Muscle of arm (tissue), 14 donors: ENCODE data around the gene ZNFX1. TPM values are rescaled to one million over a fixed set of nuclear protein-coding genes. Genes with fewer than 3 reads are reported as not detected.
"Not testable (repeated sequence)": the region's sequence is repeated elsewhere in the genome, so short reads cannot be mapped to it uniquely, and the experiment has no call there.

ENCODE experiments used
- DNase-seq: peaks from one replicate; pipeline ENCODE4 v3.0.0-alpha.2; 2013
- long read RNA-seq, 11 donors: transcript quantifications; one replicate each; lab custom pipeline, GENCODE V29; 2026
- polyA plus RNA-seq, 12 donors: library from polyadenylated mRNA; unstranded; fragments of 120-200 nt; gene quantifications; one replicate each; pipeline ENCODE4 v1.2.1, GENCODE V29; 2013; ENCODE audit not compliant: insufficient read length in 12 of 12

ZNFX1 gene
- polyA plus RNA-seq: 10 to 100 TPM in 6 of 12 donors, 1 to 10 TPM in 5, not detected in 1; 6.9 to 17.0 (median 10.3) TPM
- long read RNA-seq, donor 1, partial matches to known transcripts: 95 of 95 reads
- long read RNA-seq, donor 1, other reads (novel, unspliced or antisense): 0 of 95 reads
- long read RNA-seq, donor 2, partial matches to known transcripts: 929 of 1,612 reads
- long read RNA-seq, donor 2, other reads (novel, unspliced or antisense): 683 of 1,612 reads
- long read RNA-seq, donor 3, partial matches to known transcripts: 126 of 493 reads
- long read RNA-seq, donor 3, other reads (novel, unspliced or antisense): 367 of 493 reads
- long read RNA-seq, donor 4: 0 reads
- long read RNA-seq, donor 5, partial matches to known transcripts: 716 of 1,709 reads
- long read RNA-seq, donor 5, other reads (novel, unspliced or antisense): 993 of 1,709 reads
- long read RNA-seq, donor 6, partial matches to known transcripts: 136 of 652 reads
- long read RNA-seq, donor 6, other reads (novel, unspliced or antisense): 516 of 652 reads
- long read RNA-seq, donor 7, partial matches to known transcripts: 120 of 508 reads
- long read RNA-seq, donor 7, other reads (novel, unspliced or antisense): 388 of 508 reads
- long read RNA-seq, donor 8, partial matches to known transcripts: 520 of 1,042 reads
- long read RNA-seq, donor 8, other reads (novel, unspliced or antisense): 522 of 1,042 reads
- long read RNA-seq, donor 9, partial matches to known transcripts: 483 of 913 reads
- long read RNA-seq, donor 9, other reads (novel, unspliced or antisense): 430 of 913 reads
- long read RNA-seq, donor 10, partial matches to known transcripts: 150 of 714 reads
- long read RNA-seq, donor 10, other reads (novel, unspliced or antisense): 564 of 714 reads
- long read RNA-seq, donor 11, partial matches to known transcripts: 429 of 1,167 reads
- long read RNA-seq, donor 11, other reads (novel, unspliced or antisense): 738 of 1,167 reads

DNA sequence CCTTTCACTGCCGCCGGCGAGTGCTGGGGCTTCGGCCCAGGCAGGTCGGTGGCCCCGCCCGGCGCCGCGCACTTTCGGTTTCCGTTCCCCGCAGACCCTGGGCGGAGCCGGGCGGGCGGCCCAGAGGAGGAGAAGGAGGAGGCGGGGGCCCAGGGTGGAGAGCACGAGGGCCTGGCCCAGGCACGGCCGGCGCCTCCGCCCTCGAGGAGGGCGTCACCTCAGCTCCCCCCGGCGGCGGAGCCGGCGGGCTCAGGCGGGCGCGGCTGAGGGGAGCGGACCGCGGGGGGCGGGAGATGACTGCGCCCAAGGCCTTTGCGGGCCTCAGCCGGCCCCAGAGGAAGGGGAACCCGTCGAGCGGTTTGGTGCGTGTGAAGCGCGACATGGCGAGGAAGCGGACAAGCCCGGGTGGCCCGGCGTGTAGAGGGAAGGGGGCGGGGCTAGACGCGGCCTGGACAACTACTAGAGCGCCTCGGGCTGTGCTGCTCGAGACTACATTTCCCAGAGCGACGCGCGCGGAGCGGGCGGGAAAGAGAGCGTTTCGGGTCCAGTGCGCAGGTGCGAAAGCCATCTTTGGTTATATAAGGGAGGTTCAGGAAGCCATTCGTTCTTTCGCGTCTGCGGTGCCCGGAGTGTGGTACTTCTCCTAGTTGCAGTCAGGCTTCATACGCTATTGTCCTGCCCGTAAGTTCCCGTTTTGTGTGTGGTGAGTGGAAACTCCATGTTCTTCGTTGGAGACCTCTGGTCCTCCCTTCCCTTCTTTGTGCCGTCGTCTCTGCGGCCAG lies at the start of gene ZNFX1:
Gene ZNFX1 (minus strand): TSS at position 22 of the 782 bp plus-strand sequence. CDS start 2,218 bp downstream, outside the sequence.
- DNase-seq: peak; percentile 99

DNA sequence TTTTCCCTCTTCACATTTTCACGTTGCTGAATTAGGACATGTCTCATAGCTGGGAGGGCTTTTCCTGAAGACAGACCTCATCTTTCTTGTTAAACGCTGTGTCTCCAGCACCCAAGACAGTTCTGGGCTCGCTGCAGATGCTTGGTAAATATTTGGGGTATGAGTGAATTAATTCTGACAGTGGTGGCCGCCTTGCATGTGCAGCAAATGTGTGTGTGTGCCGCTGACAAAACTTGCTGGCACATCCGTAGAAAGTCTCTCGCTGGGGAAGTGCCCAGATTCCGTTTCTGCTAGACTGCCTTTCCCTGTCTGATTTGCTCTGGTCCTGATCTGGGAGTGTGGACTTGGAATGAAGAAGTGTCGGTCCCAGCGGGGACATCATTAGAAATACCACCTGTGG lies 48.2 kb upstream of the ZNFX1 start:
- no peak for DNase-seq

DNA sequence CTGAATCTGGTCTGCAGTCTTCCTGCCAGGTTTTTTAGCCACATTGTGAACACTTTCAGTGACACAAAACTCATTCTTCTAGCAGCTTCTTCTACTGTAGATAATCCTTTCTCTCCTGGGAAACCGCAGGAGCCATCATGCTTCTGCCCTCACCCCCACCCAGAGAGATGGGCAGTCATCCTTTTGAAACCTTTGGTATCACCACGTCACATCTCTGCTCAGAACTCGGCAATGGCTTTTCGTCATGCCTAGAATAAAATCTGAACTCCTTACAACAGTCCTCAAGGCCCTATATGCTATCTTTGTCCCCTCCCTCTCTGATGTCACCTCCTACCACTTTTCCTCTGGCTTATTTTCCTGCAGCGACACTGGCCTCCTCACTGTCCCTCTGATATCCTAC lies 46.4 kb upstream of the ZNFX1 start:
- no peak for DNase-seq

DNA sequence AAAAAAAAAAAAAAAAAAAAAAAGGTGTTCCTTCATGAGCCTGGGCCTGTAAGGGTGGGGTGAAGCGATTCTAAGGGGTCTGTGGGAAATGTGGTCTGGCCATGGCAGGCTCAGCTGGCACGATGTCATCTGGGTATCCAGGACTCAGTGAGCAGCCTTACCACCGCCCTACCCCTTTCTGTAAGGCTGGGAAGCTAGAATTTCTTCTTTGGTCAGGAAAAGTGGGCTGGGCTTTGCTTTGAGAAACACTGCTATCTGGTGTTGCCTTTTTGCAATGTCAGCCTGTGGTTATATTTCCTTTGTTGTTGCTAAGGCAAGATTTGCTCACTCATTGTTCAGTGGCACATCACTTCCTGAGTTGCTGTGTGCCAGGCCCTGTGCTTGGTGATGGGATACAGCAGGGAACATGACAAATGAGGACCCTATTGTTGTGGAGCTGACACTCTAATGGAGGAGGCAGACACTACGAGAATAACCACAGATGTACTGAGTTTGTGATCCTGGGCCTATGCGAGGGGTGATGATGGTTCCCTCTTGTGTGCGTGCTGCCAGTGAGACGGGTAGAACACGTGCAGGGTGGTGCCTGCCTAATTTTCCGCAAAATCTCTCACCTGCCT lies 45.9 kb upstream of the ZNFX1 start:
- DNase-seq: no peak

DNA sequence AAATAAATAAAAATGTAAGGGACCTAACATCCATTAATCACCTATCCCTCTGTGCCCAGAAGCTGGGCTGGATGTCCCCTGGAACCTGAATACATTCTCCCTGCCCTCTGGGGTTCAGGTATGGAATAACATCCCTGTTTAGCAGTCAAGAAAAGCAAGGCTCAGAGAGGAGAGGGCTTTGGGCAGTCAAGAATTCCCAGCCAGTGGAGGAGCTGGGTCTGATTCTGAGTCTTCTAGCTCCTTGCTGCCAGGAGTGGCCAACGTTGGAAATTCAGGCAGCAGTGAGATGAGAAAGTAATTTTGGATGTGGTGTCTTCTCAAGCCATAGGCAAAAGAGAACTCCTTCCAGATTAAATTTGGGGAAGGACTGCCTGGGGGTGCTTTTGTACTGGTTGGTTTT lies 42.6 kb upstream of the ZNFX1 start:
- no peak for DNase-seq

DNA sequence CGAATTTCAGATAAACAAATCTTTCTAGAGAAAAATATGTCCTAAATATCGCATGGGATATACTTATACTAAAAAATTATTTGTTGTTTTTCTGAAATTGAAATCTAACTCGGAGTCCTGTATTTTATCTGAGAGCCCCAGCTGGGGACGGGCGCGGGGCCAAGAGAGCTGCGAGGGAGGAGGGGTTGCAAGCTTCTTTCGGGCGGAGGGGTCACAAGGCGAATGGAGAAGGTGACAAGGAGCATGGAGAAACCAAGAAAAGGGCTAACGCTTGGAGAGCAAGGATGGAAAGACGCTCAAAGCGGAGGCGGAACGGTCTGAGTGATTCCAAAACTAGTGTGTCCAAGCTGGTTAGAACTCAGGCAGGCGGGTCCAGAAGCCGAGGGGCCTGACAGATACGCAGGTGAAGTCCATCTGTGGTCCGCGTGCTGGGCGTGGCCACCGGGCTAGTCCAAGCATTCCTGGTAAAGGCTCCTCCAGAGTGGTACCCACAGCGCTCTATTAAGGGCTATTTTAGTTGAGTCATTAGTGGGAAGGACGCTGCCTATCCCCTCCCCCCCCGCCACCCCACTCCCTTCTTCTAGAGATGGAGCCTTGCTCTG lies 41.5 kb upstream of the ZNFX1 start:
- no peak for DNase-seq

DNA sequence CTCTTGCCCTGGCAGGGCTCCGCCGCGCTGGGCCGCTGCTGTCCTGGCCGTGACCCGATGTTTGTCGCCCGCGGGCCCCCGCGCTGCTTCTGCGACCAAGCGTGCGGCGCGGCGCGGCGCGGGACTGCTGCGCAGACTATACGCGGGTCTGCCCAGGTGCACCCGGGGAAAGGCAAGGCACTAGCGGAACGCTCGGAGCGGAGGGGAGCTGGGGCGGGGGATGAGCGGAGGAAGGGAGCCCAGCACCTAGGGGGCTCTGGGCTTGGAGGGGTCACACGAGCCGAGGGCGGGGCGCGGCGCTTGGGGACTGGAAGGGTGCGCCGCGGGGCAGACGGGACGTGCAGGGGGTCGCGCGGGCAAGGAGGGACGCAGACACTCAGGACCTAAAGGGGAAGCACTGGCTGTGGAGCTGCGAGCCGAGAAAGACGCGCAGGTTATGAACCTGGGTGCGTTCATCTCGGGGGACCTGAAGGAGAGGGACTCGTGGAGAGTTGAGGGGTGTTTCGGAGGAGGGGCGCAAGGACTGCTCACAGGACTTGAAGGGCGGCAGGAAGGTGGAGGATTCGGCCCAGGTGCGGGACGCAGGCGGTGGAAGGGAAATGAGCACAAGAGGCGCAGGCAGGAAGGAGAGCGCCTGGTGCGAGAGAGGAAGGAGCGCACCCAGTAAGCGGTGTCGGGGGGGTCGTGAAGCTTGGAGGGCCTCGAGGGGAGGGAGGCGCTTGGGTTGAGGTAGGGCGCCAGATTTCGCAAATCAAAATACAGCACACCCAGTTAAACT lies 40.8 kb upstream of the ZNFX1 start:
- DNase-seq: no peak

DNA sequence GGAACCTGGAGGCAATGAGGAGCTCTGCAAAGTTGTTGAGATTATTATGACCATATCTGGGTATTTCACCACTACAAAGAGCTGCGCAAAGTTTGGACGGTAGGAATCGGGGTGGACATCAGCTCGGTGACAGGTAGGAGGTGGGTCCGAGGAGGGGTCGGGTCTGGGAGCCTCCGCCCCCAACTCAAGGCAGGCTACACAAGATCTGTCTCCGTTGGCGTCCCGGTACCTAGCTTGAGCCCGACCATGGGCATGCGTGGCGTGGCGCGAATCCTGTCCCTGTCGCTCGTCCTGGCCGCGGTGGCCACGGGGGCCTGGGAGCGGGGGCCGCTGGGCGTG lies 40.2 kb upstream of the ZNFX1 start:
- DNase-seq: no peak

DNA sequence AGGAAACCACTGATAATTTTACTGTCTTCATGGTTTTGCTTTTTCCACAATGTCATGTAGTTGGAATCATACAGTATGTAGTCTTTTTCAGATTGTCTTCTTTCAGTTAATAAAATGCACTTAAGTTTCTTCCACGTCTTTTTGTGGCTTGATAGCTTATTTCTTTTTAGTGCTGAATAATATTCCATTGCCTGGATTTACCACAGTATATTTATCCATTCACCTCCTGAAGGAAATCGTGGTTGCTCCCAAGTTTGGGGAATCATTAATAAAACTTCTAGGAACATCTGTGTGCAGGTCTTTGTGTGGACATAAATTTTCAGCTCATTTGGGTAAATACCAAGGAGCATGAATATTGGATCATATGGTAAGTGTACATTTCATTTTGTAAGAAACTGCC lies 38.8 kb upstream of the ZNFX1 start:
- no peak for DNase-seq

DNA sequence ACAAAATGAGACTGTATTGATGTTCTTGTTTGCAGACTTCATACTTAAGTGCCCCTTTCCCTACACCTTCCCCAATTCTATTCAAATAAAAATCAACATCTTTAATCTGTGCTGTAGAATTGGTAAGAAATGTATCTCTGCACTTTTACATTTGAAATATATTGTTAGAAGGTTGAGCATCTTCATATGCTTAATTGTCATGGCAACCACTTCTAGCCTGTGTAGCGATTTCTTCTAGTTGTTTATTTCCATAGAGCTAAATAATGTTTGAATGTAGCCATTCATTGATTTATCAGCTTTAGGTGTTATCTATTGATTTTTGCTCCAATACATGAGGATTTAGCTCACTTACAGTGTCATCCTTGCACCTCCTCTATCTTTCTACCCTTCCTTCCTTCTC lies 37.7 kb upstream of the ZNFX1 start:
- DNase-seq: no peak

DNA sequence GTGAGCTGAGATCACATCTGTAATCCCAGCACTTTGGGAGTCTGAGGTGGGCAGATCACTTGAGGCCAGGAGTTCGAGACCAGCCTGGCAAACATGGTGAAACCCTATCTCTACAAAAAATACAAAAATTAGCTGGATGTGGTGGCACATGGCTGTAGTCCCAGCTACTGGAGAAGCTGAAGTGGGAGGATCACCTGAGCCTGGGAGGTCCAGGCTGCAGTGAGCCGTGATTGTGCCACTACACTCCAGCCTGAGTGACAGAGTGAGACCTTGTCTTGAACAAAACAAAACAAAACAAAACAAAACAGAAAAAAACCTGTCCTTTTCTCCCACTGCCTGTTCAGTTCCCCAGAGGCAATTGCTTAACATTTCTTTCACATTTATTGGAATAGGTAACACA lies 36.2 kb upstream of the ZNFX1 start:
- not testable (repeated sequence) for DNase-seq

DNA sequence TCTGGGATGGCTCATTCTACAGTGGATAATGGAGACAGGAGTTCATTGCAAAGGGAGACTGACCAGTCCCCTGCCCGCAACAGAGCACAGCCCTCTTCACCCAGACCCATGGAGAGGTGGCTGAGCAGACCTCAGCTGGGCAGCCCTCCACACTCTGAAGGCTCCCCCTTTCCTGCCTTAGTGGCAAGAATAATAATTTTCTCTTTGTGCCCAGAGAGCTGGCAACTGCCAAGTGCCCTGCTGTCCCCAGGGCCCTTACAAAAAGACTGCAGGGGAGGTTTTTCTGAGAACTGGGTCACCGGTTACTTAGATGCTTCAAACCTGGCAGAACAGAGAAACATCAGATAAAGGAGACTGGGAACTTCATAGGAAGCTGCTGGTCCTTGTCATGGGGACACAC lies 35.4 kb upstream of the ZNFX1 start:
- no peak for DNase-seq

DNA sequence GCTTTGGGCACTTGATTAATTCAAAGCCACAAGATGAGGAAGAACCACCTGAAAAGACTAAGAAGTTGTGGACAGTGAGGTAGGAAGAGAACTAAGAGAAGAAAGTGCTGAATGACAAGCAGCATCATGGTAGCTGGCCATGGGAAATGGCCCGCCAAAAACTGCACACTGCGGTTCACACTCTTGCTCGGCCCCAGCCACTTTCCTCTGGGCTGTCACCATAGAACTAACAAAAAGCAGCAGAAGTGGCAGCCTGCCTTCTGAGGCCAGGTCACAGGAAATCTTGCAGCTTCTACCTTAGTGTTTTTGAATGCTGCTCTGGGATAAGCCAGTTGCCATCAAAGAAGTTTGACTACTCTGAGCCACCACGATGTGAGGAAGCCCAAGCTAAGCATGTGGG lies 34.8 kb upstream of the ZNFX1 start:
- no peak for DNase-seq

DNA sequence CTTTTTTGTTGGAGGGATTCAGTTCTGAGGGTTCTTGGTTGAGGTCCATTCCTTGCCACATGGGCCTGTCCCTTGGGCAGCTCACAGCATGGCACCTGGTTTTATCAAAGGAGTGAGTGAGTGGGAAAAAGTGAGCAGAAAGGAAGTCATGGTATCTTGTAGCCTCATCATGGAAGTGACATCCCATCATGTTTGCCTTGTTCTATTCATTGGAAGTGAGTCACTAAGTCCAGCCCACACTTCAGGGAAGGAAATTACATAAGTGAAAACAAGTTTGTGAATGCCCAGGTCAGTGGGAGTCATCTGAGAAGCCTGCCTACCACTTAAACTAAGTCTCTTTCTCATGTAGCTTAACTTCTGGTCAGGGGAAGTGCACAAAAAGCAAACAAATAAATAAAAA lies 32.8 kb upstream of the ZNFX1 start:
- no peak for DNase-seq

DNA sequence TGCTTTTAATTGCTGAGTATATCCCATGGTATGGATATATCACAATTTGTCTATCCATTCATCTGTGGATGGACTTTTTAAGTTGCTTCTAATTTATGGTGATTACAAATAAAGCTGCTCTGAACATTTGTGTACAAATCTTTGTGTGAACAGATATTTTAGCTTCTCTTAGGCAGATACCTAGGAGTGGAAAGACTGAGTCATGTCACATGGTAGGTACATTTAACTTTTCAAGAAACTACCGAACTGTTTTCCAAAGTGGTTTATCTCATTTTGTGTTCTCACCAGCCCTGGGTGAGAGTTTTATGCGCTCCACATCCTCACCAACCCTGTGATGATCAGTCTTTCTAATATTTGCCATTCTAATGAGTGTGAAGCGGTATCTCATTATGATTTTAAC lies 31.0 kb upstream of the ZNFX1 start:
- DNase-seq: no peak

DNA sequence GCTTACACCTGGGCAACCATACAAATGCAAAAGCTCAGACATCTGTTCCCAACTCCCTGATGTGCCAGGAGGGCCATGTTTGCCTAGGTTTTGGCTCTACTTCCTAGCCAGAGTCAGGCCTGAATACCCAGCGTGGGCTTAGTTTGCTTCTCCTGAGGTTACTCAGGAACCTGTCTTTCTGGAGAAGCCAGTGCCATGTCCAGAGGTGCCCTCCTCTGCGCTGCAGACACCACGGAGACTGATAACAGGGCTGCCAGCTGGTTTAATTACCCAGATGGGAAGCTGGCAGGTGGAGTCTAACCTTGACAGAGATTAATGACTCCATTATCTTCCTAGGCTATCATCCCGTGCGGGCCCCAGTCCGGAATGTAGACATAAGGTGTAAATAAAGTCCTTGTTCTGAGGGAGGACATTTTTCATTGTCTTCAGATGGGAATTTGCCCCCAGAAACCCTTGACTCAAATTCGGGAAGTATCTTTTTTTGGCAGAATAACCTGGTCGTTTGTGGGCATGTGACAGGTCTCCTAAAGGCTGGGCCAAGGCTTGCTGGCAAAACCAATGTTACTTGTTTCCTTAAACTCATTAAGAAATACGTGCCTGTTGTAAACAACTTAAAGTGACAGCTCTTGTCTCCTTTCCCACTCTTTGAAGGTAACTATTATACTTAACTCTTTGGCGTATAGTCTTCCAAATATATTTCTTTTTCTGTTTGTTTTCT lies 29.2 kb upstream of the ZNFX1 start:
- no peak for DNase-seq

DNA sequence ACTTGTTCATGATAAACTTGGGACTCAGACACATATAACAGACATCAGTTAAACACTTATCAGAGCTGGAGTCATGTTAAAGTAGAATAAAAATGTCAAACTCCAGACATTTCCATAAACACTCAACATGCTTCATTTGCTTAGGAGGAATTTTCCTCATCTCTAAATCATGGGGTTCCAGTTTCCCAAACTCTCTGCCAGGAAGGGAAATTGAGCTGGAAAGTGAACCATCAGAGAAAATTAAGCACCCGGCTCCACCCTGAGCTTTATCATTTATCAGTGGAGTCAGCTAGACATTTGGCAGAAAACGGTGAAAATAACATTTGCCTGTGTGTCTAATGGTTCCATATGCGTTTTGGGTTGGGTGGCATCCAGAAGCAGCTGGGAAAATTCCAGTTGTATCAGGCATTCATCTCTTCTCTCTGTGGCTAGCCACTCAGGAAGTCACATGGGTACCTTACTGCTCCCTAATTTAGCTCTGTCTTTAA lies 25.3 kb upstream of the ZNFX1 start:
- peak; percentile 40 for DNase-seq

DNA sequence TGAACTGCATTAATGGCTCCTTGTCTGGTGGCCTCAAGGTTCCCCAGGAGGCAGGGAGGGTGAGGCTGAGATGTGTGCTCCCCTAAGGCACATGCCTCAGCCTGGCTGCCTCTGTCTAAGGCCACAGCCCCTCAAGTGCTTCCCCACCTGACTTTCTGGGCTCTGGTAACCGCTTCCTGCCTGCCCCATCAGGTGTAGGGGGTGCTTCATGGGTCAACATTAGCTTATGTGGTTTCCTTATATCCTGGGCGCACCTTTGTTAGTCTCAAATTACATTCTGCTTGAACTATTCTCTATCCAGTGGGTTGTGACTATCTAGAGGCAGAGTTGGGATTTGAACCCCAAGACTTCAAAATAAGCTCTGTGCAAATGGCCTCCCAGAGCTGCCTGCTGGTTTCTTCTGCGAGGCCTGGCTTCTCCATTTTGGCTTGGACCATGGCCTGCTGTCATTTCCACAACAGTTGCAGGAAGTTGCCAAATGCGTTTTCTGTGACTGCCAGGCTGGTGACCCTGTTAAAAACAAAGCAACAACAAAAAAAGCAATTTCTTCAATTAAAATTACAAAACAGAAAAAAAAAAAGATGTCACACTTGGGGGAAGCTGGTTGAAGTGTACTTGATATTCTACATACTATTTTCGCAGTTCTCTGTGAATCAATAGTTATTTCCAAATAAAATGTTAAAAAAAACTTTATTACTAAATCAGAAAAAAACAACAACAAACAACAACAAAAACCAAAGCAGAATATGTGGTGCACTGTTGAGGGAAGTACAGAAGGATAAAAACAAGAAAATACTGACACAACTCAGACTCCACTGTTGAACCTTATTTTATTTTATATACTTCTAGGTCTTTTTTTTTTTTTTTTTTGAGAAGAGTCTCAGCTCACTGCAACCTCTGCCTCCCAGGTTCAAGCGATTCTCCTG lies 20.0 kb upstream of the ZNFX1 start:
- DNase-seq: no peak
